Breast epithelium (tissue), 3 donors: ENCODE results near the gene OGDHL. TPM values are rescaled to one million over a fixed set of nuclear protein-coding genes. Genes with fewer than 3 reads are reported as not detected.

Source experiments
- total RNA-seq, 3 donors: library from RNA; depleted of rRNA; stranded (reverse); fragments of >200 nt; gene quantifications; one replicate each; pipeline ENCODE4 v1.1.0, GENCODE V29; 2016

The OGDHL gene
- total RNA-seq, 3 donors from 2014 or later: not detected

Other genes with a start within 250 kb of the OGDHL start
- 10 to 100 TPM; 19.5 to 27.8 (median 21.6) TPM for gene ERCC6, start 223.2 kb downstream of the OGDHL start, total RNA-seq
- not detected for gene SLC18A3, start 152.0 kb downstream of the OGDHL start, total RNA-seq
- gene CHAT, start 148.3 kb downstream of the OGDHL start, total RNA-seq: not detected
- not detected for gene C10orf53, start 82.7 kb downstream of the OGDHL start, total RNA-seq
- gene PARG, start 179.7 kb upstream of the OGDHL start, total RNA-seq: 10 to 100 TPM; 24.3 to 45.4 (median 31.5) TPM
- 10 to 100 TPM; 15.0 to 29.7 (median 24.6) TPM for gene TIMM23B, start 179.7 kb upstream of the OGDHL start, total RNA-seq
- gene AGAP6, start 226.1 kb upstream of the OGDHL start, total RNA-seq: 10 to 100 TPM; 12.8 to 29.8 (median 26.8) TPM